IMR-90 (cell line): ENCODE measurements around the gene TREML2. TPM values are rescaled to one million over a fixed set of nuclear protein-coding genes. Genes with fewer than 3 reads are reported as not detected.

ENCODE experiments used
- ATAC-seq: fragments of 200-7000 bp; cut with Tn5 transposase; 2 replicates; pipeline ENCODE4 v1.9.1; 2020; ENCODE audit warnings: low read depth, mild to moderate bottlenecking, moderate library complexity
- BruUV-seq: library from RNA; stranded (reverse); fragments of 400-500 nt; replicated peaks from 2 replicates; lab custom pipeline; 2021; lab: Mats Ljungman, UMichigan
- CTCF ChIA-PET: fragments of 300-600 bp; formaldehyde crosslinking; extraction: SDS; loops from one replicate; lab custom pipeline; 2021; ENCODE audit warnings: antibody characterized with exemption; lab: Yijun Ruan, JAX
- POLR2A ChIA-PET: fragments of 300-600 bp; sonication (Branson Sonifier 250); formaldehyde crosslinking; loops from one replicate; lab custom pipeline; 2022; ENCODE audit warnings: antibody characterized with exemption; ENCODE audit not compliant: unreplicated experiment; lab: Charles Lee
- DNase-seq: peaks from one replicate; pipeline ENCODE4 v3.0.0; 2013
- H2AFZ ChIP-seq: replicated peaks from 2 replicates; pipeline ENCODE3; 2013; ENCODE audit warnings: low read length, mild to moderate bottlenecking; ENCODE audit not compliant: poor library complexity
- H2AK5ac ChIP-seq: 2 replicates; pipeline ENCODE4 v1.6.1; 2013; ENCODE audit warnings: low read depth, low read length, inconsistent platforms
- H2AK9ac ChIP-seq: replicated peaks from 2 replicates; pipeline ENCODE3; 2013; ENCODE audit warnings: mild to moderate bottlenecking, low read depth, low read length, moderate library complexity; ENCODE audit not compliant: poor library complexity
- H2BK120ac ChIP-seq: 2 replicates; pipeline ENCODE4 v1.6.1; 2013; ENCODE audit warnings: low read depth, low read length, inconsistent platforms
- H2BK15ac ChIP-seq: 3 replicates; pipeline ENCODE4 v1.6.1; 2013; ENCODE audit warnings: low read depth, low read length, inconsistent platforms
- H2BK20ac ChIP-seq: 2 replicates; pipeline ENCODE4 v1.6.1; 2013; ENCODE audit warnings: low read depth, mild to moderate bottlenecking, inconsistent platforms, low read length, moderate library complexity
- H2BK5ac ChIP-seq: 2 replicates; pipeline ENCODE4 v1.6.1; 2013; ENCODE audit warnings: mild to moderate bottlenecking, low read depth, low read length, inconsistent platforms; ENCODE audit not compliant: poor library complexity, severe bottlenecking
- H3K14ac ChIP-seq: replicated peaks from 2 replicates; pipeline ENCODE4 v1.6.1; 2013; ENCODE audit warnings: low read depth, low read length, inconsistent platforms
- H3K18ac ChIP-seq: 2 replicates; pipeline ENCODE4 v1.6.1; 2013; ENCODE audit warnings: low read depth, low read length, control low read depth
- H3K23ac ChIP-seq: 2 replicates; pipeline ENCODE4 v1.6.1; 2013; ENCODE audit warnings: low read depth, low read length, inconsistent platforms
- H3K27ac ChIP-seq: 2 replicates; pipeline ENCODE4 v1.5.1; 2013; ENCODE audit warnings: mild to moderate bottlenecking, control low read depth, low read length; ENCODE audit not compliant: insufficient read depth
- H3K27me3 ChIP-seq: 2 replicates; pipeline ENCODE4 v1.6.1; 2013; ENCODE audit warnings: low read length; ENCODE audit not compliant: control insufficient read depth, insufficient read depth
- H3K36me3 ChIP-seq: 2 replicates; pipeline ENCODE4 v1.6.1; 2013; ENCODE audit warnings: low read length, mixed read lengths; ENCODE audit not compliant: control insufficient read depth, insufficient read depth
- H3K4ac ChIP-seq: 2 replicates; pipeline ENCODE4 v1.6.1; 2013; ENCODE audit warnings: low read depth, low read length, inconsistent platforms
- H3K4me1 ChIP-seq: 2 replicates; pipeline ENCODE4 v1.6.1; 2013; ENCODE audit warnings: low read length, mixed read lengths; ENCODE audit not compliant: control insufficient read depth, insufficient read depth
- H3K4me2 ChIP-seq: 2 replicates; pipeline ENCODE4 v1.6.1; 2013; ENCODE audit warnings: low read depth, mild to moderate bottlenecking, control low read depth, low read length, moderate library complexity
- H3K4me3 ChIP-seq: 2 replicates; pipeline ENCODE4 v1.5.1; 2013; ENCODE audit warnings: low read depth, mild to moderate bottlenecking, control low read depth, low read length, moderate library complexity; ENCODE audit not compliant: insufficient read depth
- H3K56ac ChIP-seq: 2 replicates; pipeline ENCODE4 v1.6.1; 2013; ENCODE audit warnings: low read length, inconsistent platforms; ENCODE audit not compliant: insufficient read depth; ENCODE audit errors: extremely low read depth
- H3K79me1 ChIP-seq, 2 experiments: 2 replicates each; pipeline ENCODE4 v1.6.1; 2013; ENCODE audit warnings: low read length in 2 of 2, inconsistent platforms in 1 of 2, low read depth in 1 of 2
- H3K9ac ChIP-seq: 2 replicates; pipeline ENCODE4 v1.6.1; 2013; ENCODE audit warnings: low read depth, low read length, control low read depth
- H3K9me1 ChIP-seq: 2 replicates; pipeline ENCODE4 v1.6.1; 2013; ENCODE audit warnings: low read length, inconsistent platforms; ENCODE audit not compliant: insufficient read depth
- H3K9me3 ChIP-seq: 2 replicates; pipeline ENCODE4 v1.6.1; 2013; ENCODE audit warnings: low read length; ENCODE audit not compliant: control insufficient read depth, insufficient read depth
- H4K20me1 ChIP-seq: 2 replicates; pipeline ENCODE4 v1.6.1; 2013; ENCODE audit warnings: low read length, inconsistent platforms; ENCODE audit not compliant: insufficient read depth
- H4K5ac ChIP-seq: 2 replicates; pipeline ENCODE4 v1.6.1; 2013; ENCODE audit warnings: mild to moderate bottlenecking, low read depth, low read length, control low read depth
- H4K8ac ChIP-seq, 2 experiments: 2 replicates each; pipeline ENCODE4 v1.6.1; 2013; ENCODE audit warnings: low read depth in 2 of 2, low read length in 2 of 2, control low read depth in 1 of 2, inconsistent platforms in 1 of 2
- H4K91ac ChIP-seq: 2 replicates; pipeline ENCODE4 v1.6.1; 2013; ENCODE audit warnings: low read depth, low read length, inconsistent platforms; ENCODE audit not compliant: insufficient read depth
- CHD1 ChIP-seq: IDR thresholded peaks from 2 replicates; pipeline ENCODE4 v1.6.1; 2012; ENCODE audit warnings: low read depth, low read length, improper control_type of control experiment
- MAFK ChIP-seq: IDR thresholded peaks from 2 replicates; pipeline ENCODE4 v1.6.1; 2012; ENCODE audit warnings: low read depth, low read length, improper control_type of control experiment
- NFE2L2 ChIP-seq: fragments of 150-350 bp; IDR thresholded peaks from 2 replicates; pipeline ENCODE4 v1.6.1; 2016; ENCODE audit warnings: low read depth, mild to moderate bottlenecking, low read length
- POLR2A ChIP-seq: IDR thresholded peaks from 2 replicates; pipeline ENCODE4 v1.6.1; 2012; ENCODE audit warnings: mild to moderate bottlenecking, low read depth, low read length
- WGBS, 2 experiments: methylation state at CpG; one replicate each; pipeline versions ENCODE4 v1.1.5 to v1.1.7; 2013; ENCODE audit warnings: missing lambda C conversion rate in 2 of 2; ENCODE audit not compliant: insufficient read length in 1 of 2; ENCODE audit errors: extremely low coverage in 2 of 2; 5-methylcytosine and 5-hydroxymethylcytosine counted together
- dilution Hi-C: fragments of 300-500 bp; cut with HindIII; formaldehyde crosslinking; loops from one replicate; pipeline ENCODE4 v1.14.3; 2018; ENCODE audit warnings: low sequenced_read_pairs; ENCODE audit not compliant: unreplicated experiment
- in situ Hi-C: fragments of 300-500 bp; cut with MboI; formaldehyde crosslinking; loops from 3 replicates; pipeline ENCODE4 v1.14.3; 2019; ENCODE audit warnings: low sequenced_read_pairs, inconsistent platforms, mixed read lengths
- intact Hi-C: fragments of 100-400 bp; cut with micrococcal nuclease; formaldehyde crosslinking; loops from 2 replicates; pipeline ENCODE4 v1.10.0; 2022
- polyA plus RNA-seq, 3 experiments: library from polyadenylated mRNA; depleted of rRNA; stranded (reverse); fragments of >200 nt; gene quantifications; 2 replicates each; pipeline ENCODE4 v1.2.3, GENCODE V29; 2012; ENCODE audit warnings: low replicate concordance in 1 of 3
- total RNA-seq: library from RNA; depleted of rRNA; stranded (reverse); fragments of >200 nt; gene quantifications from 2 replicates; pipeline ENCODE4 v1.2.3, GENCODE V29; 2012

The TREML2 gene
- total and polyA plus RNA-seq, 2 of the 4 experiments (the other 2 are of a cell fraction): not detected

- H2AK9ac ChIP-seq: no peak overlapping the region
- H4K5ac ChIP-seq: no peak overlapping the region
- no peak overlapping the region for H3K23ac ChIP-seq
- in situ Hi-C loops: no loop called here
- H4K91ac ChIP-seq: no peak overlapping the region
- H3K4ac ChIP-seq: no peak overlapping the region
- DNase-seq (no peak), ATAC-seq (no peak)
- WGBS, 2 experiments: no CpG with 5 or more reads among the region's 3 CpGs
- peaks cover 2% of the 10 kb centered on the region; the same call in 1 of the 2 replicates for H3K27me3 ChIP-seq
- CTCF ChIA-PET: no interaction called here
- H3K36me3 ChIP-seq: no peaks in the 10 kb centered on the region
- no peak overlapping the region for H2BK120ac ChIP-seq
- no peaks in the 10 kb centered on the region for H4K20me1 ChIP-seq
- H3K9ac ChIP-seq: no peak overlapping the region
- TF ChIP-seq POLR2A (no peak), CHD1 (no peak), NFE2L2 (no peak), MAFK (no peak)
- dilution Hi-C loops: no loop called here
- H3K9me1 ChIP-seq: no peaks in the 10 kb centered on the region
- no peak overlapping the region for H2AFZ ChIP-seq
- no TSS peak for BruUV-seq
- H2BK20ac ChIP-seq: no peak overlapping the region
- H3K4me2 ChIP-seq: no peak overlapping the region
- no peak overlapping the region for H3K14ac ChIP-seq
- intact Hi-C loops: no loop called here
- no peak overlapping the region for H4K8ac ChIP-seq
- H2BK5ac ChIP-seq: no peak overlapping the region
- H3K4me3 ChIP-seq: no peak overlapping the region
- H2BK15ac ChIP-seq: no peak overlapping the region
- no peak overlapping the region for H3K18ac ChIP-seq
- no peak overlapping the region for H3K27ac ChIP-seq
- H3K9me3 ChIP-seq: no peaks in the 10 kb centered on the region
- no peak overlapping the region for H3K56ac ChIP-seq
- POLR2A ChIA-PET: no interaction called here
- no peaks in the 10 kb centered on the region for H3K79me1 ChIP-seq
- H2AK5ac ChIP-seq: no peak overlapping the region
- H3K4me1 ChIP-seq: no peaks in the 10 kb centered on the region
Measured at GRCh38 chr6:41226752-41227151, 25.8 kb upstream of the TREML2 start.
